Cardiac septum (tissue), 1 donor: ENCODE data around the gene DAPK1. TPM values are rescaled to one million over a fixed set of nuclear protein-coding genes. Genes with fewer than 3 reads are reported as not detected.
"Not testable (repeated sequence)": the region's sequence is repeated elsewhere in the genome, so short reads cannot be mapped to it uniquely, and the experiment has no call there.

ENCODE experiments used
- DNase-seq: peaks from one replicate; pipeline ENCODE4 v3.0.0-alpha.2; 2020; ENCODE audit warnings: low spot score
- intact Hi-C: fragments of 100-400 bp; cut with DNase I; formaldehyde crosslinking; loops from one replicate; pipeline ENCODE4 v1.14.0; 2022
- total RNA-seq: library from RNA; stranded (reverse); fragmentation: NEBNext Ultra II Directional; extraction: Animal tissue kit (Norgen Biotek cat#: 25700); gene quantifications from one replicate; pipeline ENCODE4 v1.2.1, GENCODE V29; 2021
- donor health status: DM: no; HTN: no; CAD: no.

DAPK1 gene
- total RNA-seq, 1 donor from 2014 or later: 2.9 TPM

- intact Hi-C loops: no loop called here
Measured at GRCh38 chr9:87535817-87536539, 38.3 kb downstream of the DAPK1 start.

GRCh38 chr9:87537625-87538024 is 40.0 kb downstream of the DAPK1 start:
- intact Hi-C loops: no loop called here
- DNase-seq: no peak

More at GRCh38 chr9:87535817-87536539, 38.3 kb downstream of the DAPK1 start:
- DNase-seq: no peak

- no peak for DNase-seq
- intact Hi-C loops: no loop called here
Measured at GRCh38 chr9:87540444-87541105, 42.9 kb downstream of the DAPK1 start.

- DNase-seq: no peak
- intact Hi-C loops: no loop called here
Measured at GRCh38 chr9:87541663-87542062, 44.0 kb downstream of the DAPK1 start.

- no peak for DNase-seq
- intact Hi-C loops: no loop called here
Measured at GRCh38 chr9:87542141-87542540, 44.5 kb downstream of the DAPK1 start.

GRCh38 chr9:87543251-87543650 is 45.6 kb downstream of the DAPK1 start:
- no peak for DNase-seq
- intact Hi-C loops: no loop called here

- intact Hi-C loops: no loop called here
- DNase-seq: no peak
Measured at GRCh38 chr9:87545858-87546257, 48.2 kb downstream of the DAPK1 start.

- DNase-seq: no peak
- intact Hi-C loops: no loop called here
Measured at GRCh38 chr9:87546704-87547103, 49.0 kb downstream of the DAPK1 start.

GRCh38 chr9:87547671-87548081 is 50.0 kb downstream of the DAPK1 start:
- no peak for DNase-seq
- intact Hi-C loops: no loop called here

GRCh38 chr9:87548159-87548558 is 50.5 kb downstream of the DAPK1 start:
- no peak for DNase-seq
- intact Hi-C loops: no loop called here

- DNase-seq: not testable (repeated sequence)
Measured at GRCh38 chr9:87549088-87549487, 51.4 kb downstream of the DAPK1 start.

GRCh38 chr9:87549791-87550190 is 52.1 kb downstream of the DAPK1 start:
- intact Hi-C loops: no loop called here
- DNase-seq: no peak

More at GRCh38 chr9:87549088-87549487, 51.4 kb downstream of the DAPK1 start:
- intact Hi-C loops: not testable (repeated sequence)

GRCh38 chr9:87550253-87550954 is 52.7 kb downstream of the DAPK1 start:
- intact Hi-C loops: no loop called here
- no peak for DNase-seq

GRCh38 chr9:87551772-87552217 is 54.1 kb downstream of the DAPK1 start:
- intact Hi-C loops: no loop called here
- DNase-seq: no peak

GRCh38 chr9:87554171-87554910 is 56.7 kb downstream of the DAPK1 start:
- no peak for DNase-seq
- intact Hi-C loops: no loop called here

GRCh38 chr9:87554976-87555375 is 57.3 kb downstream of the DAPK1 start:
- DNase-seq: no peak

GRCh38 chr9:87556039-87556438 is 58.4 kb downstream of the DAPK1 start:
- intact Hi-C loops: no loop called here
- no peak for DNase-seq

More at GRCh38 chr9:87554976-87555375, 57.3 kb downstream of the DAPK1 start:
- intact Hi-C loops: no loop called here

GRCh38 chr9:87556821-87557220 is 59.2 kb downstream of the DAPK1 start:
- DNase-seq: no peak
- intact Hi-C loops: no loop called here

- intact Hi-C loops: no loop called here
- no peak for DNase-seq
Measured at GRCh38 chr9:87557996-87558395, 60.3 kb downstream of the DAPK1 start.
